ENCODE measurements around the gene RASGRP3.

The RASGRP3 gene

DNA sequence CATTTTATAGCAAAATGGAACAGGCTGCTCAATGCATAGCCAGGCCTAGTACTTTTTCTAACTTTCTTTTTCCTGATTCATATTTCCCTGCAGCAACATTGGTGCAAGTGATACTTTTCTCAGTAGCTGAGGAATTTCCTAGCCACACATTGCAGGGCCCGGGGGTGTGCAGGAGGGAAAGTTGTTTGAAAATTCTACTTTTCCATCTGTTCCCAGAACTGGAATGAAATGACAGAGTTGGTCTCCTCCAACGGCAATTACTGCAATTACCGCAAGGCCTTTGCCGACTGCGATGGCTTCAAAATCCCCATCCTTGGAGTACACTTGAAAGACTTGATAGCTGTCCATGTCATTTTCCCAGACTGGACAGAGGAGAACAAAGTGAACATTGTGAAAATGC, 50.5 kb downstream of the RASGRP3 start:
- DNase-seq: no peak

DNA sequence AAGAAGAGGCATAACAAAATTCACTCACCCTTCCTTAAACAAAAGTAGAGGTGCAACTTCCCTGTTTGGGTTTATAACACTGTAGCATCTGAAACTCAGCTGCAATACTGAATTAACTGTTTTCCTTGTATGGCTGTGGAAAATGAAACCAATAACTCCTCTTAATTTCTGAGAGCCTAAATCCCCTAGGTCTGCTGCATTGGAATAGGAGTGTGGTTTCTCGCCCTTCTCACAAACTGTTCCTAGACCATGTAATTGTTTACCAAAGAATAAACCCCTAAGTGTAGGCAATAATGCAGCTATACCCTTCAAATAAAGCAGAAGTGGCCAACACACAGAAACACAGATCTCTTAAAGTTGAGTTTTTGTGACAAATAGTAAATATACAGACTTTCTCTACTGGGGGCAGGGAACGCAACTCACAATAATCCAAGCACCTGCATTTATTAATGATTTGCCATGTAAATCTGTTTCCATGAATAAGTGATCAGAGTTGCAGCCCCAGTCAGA, 52.0 kb downstream of the RASGRP3 start:
- no peak for DNase-seq

DNA sequence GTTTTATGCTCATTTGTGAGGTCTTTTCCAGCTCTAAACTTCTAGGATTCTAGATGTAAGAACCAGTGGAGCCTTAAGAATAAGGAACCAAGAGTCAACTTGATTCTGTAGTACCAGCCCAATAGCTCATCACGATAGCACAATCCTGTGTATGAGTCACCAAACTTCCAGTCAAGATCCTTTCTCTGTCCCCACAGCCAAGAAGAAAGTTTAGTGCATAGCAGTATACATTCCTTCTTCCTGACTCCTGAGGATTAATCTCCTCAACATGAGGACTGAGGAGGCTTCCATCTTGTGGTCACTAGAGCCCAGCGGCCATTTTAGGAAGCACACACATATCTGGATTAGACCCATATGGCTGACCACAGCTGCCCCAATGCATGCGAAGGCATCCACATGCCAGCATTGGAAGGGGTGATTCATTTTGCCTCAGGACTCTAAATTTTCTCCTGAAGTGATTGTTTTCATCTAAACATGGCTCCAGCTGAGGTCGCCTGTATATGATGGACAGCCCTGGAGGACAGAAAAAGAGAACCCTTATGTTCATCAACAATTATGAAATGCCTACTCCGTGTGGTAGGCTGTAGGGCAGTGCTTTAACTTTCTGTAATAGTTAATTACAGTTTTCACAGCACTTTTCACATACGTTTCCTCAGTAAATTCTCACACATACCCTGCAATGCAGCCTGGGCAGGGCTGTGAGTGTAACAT, 53.5 kb downstream of the RASGRP3 start:
- no peak for DNase-seq

- DNase-seq: no peak
Observed at GRCh38 chr2:33530690-33531548, 54.5 kb downstream of the RASGRP3 start.

- no peak for DNase-seq
Observed at GRCh38 chr2:33531549-33532059, 55.2 kb downstream of the RASGRP3 start.

DNA sequence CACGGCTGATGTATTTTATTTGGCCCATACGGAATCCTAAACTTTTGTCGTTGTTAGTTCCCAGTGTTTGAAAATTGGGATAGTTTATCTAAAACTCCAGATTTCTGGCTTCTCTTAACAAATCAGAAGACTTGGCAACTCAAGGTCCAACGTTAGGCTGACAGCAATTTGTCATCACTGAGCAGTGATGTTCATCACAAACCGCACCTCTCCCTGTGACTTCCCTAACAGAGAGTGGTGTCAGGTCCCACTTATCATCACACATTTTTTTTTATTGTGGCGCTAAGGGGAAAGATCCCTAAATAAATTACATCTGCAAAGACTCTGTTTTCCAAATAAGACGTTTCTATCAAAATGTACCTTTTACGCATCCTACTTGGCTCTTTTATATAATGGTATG, 55.7 kb downstream of the RASGRP3 start:
- no peak for DNase-seq

DNA sequence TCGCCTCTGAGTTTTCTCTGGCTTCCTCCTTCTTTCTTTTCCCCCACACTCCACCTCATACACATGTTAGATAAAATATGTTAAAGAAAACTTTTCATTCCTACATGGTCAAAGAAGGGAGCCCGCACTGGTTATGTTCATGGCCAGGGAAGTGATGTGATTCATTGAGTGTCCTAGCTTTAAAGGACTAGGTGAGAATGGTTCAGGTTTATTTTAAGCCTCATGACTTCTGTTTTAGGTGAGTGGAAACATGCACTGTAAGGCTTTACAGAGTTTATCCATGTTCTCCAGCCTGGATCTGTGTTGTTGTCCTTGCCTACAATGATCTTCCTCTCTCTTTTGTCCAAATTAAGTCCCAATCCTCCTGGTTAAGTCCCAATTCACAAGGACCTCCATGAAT, 56.5 kb downstream of the RASGRP3 start:
- no peak for DNase-seq

DNA sequence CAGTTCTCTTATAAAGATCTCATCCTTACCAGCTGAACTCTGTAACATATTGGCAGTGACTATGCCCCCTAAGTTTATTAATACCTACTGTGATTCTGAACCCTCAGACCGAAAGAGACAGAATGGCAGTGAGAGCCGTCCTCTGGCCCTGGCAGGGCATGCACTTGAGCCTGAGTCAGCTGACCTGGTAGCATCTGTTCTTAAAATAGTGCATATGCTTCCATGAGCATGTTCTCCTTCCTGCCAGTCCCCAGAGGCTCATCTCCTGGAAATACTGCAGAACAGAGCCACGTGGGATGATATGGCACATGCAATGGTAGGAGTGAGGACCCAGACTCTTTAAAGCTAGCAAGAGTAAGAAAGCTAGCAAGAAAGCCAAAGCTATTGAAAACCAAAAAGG, 59.0 kb downstream of the RASGRP3 start:
- no peak for DNase-seq

GRCh38 chr2:33541243-33541642, 64.8 kb downstream of the RASGRP3 start:
- no peak for DNase-seq

GRCh38 chr2:33550206-33550605, 73.8 kb downstream of the RASGRP3 start:
- no peak for DNase-seq

DNA sequence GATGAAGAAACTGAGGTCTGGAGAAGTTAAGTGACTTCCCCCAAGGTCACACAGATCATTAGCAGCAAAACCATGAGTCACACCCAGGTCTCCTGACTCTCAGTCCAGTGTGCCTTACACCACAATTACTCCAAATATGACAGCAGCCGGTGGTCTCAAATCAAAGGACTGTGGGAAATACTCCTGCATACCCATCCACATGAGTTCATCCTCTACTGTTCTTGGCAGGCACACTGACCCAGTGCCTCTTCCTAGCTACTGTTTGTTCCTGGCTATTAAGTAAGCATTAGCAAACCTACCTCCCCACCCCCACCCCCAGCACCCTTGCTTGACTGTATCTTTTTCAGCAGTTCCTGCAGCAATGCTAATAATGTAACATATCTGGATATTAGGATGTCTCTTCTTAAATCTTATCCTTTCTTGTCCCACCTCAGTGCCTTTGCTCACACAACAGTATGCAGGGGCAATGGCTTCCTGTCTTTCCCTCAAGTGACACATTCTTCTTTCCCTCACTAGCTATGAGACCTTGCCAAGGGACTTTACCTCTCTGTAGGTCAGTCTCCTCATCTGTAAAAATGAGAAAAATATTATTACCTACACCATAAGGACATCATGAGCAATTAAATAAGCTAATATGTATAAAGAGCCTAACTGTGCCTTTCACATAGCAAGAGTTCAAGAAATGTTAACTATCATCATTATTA, 76.5 kb downstream of the RASGRP3 start:
- no peak for DNase-seq

DNA sequence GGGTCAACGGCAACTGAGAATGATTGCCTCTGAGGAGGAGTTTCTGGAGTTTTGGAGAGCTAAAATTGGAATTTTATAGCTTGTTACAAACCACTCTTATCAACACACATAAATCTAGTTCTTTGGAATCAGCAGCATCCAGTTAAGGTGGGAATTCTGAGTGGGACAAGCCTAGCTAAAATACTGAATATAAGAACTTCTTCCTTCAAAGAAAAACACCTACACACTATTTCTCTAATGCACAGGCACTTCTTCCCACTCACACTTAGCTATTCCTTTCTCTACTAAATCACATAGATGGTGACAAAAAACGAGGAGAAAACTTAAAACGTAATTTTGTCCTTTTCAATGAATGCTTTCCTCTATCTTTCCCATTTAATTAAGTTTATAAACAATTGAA, 79.2 kb downstream of the RASGRP3 start:
- DNase-seq: no peak

GRCh38 chr2:33559328-33559727, 82.9 kb downstream of the RASGRP3 start:
- DNase-seq: no peak

DNA sequence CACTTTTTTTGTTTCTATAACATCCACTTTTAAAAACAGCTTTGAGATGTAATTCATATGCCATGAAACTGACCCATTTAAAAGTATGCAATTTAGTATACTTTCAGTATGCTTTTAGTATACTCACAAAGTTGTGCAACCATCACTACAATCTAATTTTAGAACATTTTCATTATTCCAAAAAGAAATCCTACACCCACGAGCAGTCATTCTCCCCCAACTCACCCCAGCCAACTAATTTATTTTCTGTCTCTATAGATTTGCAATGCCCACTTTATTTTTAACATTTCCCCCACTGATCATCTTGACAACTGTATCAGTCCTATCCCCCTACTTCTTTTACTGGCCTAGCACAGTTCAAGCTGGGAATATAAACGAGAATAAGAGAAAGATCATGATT, 83.6 kb downstream of the RASGRP3 start:
- DNase-seq: no peak

- DNase-seq: no peak
Observed at GRCh38 chr2:33561872-33562271, 85.4 kb downstream of the RASGRP3 start.

DNA sequence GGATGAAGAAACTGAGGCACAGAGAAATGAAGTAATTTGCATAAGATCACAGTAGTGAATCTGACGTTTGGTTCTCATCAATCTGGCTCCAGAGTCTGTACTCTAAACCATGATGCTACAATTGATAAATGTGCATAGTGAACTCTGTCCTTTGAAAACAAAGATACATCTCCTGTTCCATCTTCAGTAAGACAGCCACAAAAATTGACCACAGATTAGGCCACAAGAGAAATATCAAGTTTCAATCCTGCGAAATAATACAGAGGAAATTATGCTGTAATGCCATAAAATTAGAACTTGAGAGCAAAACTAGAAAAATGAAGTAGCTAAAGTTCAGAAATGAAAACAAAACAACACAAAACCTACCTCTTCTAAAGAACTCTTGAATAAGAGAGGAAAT, 94.2 kb downstream of the RASGRP3 start:
- no peak for DNase-seq

DNA sequence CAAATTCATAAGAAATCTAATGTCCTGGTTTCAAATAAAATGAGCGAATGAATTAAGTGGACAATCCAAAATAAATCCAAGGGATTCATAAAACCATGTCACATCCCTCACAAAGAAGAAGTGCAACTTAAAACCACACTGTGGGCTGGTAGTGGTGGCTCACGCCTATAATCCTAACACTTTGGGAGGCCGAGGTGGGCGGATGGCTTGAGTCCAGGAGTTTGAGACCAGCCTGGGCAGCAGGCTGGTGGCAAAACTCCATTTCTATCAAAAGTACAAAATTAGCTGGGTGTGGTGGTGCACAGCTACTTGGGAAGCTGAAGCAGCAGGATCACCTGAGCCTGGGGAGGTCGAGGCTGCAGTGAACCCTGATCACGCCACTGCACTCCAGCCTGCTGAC, 97.2 kb downstream of the RASGRP3 start:
- no peak for DNase-seq

- DNase-seq: no peak
Observed at GRCh38 chr2:33577084-33577483, 100.6 kb downstream of the RASGRP3 start.

- DNase-seq: no peak
Observed at GRCh38 chr2:33577668-33578067, 101.2 kb downstream of the RASGRP3 start.

DNA sequence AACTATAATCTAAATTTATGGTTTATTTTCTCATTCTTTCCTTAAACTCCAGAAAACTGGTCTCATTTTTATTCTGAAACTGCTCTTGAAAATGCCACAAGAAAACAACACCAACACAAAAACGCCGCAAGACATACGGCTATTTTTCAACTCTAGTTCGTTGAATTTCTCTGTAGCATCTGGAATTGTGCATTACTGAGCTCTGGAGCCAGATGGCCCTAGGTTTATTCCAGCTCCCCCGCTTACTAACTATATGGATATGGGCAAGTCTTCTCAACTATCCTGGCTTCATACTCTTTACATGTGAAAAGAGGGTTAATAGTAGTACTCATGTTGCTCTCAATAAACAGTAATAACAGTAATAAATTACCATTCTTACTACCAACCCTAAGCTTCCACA, 102.8 kb downstream of the RASGRP3 start:
- DNase-seq: no peak

DNA sequence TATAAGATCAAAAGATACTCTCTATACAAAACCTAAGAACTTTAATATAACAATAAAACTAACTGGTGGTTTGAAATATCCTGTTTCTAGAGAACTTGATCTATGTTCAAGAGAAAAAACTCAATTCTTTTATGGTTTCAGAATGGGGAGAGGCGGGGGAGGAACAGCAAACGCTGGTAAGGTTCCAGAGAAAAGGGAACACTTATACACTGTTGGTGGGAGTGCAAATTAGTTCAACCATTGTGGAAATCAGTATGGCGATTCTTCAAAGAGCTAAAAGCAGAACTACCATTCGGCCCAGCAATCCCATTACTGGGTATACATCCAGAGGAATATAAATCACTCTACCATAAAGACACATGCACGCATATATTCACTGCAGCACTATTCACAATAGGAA, 105.4 kb downstream of the RASGRP3 start:
- DNase-seq: no peak

- DNase-seq: peak in 1 of 2 experiments; percentile 24
Observed at GRCh38 chr2:33583194-33583938, 106.9 kb downstream of the RASGRP3 start.

- no peak for DNase-seq
Observed at GRCh38 chr2:33586766-33587165, 110.3 kb downstream of the RASGRP3 start.
